Measurements from ENCODE around the gene ARFGEF3. TPM values are rescaled to one million over a fixed set of nuclear protein-coding genes. Genes with fewer than 3 reads are reported as not detected.
A peak's percentile ranks its signal among the peaks of the same experiment; 100 is the strongest.

ARFGEF3 gene
- total RNA-seq, 1 donor from 2014 or later, result 28.6 TPM

DNA sequence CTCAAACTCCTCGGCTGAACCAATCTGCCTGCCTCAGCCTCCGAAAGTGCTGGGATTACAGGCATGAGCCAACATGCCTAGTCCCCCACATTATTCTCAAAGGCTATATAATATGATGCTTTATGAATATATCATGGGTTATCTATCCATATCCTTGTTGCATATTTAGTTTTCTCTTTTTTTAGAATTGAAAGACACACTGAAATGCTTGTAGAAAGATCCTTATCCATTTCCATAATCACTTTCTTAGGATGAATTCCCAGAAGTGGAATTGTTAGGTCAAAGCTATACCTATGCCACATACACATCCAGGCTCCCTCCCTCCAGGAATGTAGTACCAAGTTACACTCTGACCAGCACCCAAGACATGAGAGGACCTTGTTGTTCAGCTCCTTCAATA lies 2.5 kb upstream of the ARFGEF3 start:
- H3K36me3 Mint-ChIP-seq (ENCODE audit: insufficient read depth), result no peaks in the 10 kb centered on the region
- H3K27ac Mint-ChIP-seq, result no peak overlapping the region
- no peak overlapping the region for H3K4me3 Mint-ChIP-seq (ENCODE audit: low read depth)
- no peaks in the 10 kb centered on the region for H3K9me3 Mint-ChIP-seq (ENCODE audit: low read depth)
- TF ChIP-seq, protein P1, sequence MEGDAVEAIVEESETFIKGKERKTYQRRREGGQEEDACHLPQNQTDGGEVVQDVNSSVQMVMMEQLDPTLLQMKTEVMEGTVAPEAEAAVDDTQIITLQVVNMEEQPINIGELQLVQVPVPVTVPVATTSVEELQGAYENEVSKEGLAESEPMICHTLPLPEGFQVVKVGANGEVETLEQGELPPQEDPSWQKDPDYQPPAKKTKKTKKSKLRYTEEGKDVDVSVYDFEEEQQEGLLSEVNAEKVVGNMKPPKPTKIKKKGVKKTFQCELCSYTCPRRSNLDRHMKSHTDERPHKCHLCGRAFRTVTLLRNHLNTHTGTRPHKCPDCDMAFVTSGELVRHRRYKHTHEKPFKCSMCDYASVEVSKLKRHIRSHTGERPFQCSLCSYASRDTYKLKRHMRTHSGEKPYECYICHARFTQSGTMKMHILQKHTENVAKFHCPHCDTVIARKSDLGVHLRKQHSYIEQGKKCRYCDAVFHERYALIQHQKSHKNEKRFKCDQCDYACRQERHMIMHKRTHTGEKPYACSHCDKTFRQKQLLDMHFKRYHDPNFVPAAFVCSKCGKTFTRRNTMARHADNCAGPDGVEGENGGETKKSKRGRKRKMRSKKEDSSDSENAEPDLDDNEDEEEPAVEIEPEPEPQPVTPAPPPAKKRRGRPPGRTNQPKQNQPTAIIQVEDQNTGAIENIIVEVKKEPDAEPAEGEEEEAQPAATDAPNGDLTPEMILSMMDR (IDR thresholded peaks at IDR 0.05; ENCODE audit: unreplicated experiment), result no peak
- peaks cover 19% of the 10 kb centered on the region for H3K4me1 Mint-ChIP-seq (ENCODE audit: low read depth)
- no peak for DNase-seq (ENCODE audit: low spot score, unreplicated experiment)
- H3K27me3 Mint-ChIP-seq, result peaks cover 7% of the 10 kb centered on the region

DNA sequence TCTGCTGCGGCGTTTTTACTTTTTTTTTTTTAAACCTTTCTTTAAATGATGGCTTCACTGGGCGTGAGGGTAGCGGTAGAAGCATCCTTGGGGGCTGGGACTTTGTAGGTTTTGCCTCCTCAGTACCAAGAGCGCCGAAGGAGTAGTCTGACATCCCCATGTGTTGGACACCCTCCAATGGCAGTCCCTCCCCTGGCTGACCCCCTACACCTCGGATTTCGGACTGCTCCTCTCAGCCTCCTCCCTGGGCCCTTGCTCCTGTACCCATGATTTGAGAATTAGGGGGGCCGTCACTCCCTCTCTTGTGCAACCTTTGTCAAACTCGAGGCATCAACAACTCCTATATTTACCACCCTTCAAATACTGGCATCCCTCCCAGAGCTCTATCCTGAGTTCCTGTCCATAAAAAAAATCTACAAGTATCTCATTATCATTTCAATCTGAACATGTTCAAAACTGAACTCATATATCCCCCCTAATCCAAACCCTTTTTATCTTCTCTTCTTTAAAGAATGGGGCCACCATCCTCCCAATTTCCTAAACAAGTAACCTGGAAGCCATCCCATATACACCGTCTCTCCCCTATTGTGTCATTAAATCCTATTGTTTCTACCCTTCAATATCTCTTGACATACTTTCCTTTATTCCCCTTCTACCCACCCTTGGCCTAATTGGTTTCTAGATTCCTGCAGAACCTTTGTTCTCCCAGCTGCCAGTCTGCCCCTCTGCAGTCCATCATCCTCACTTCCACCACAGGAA lies 1.2 kb upstream of the ARFGEF3 start:
- Mint-ChIP-seq H3K27me3 (peaks cover 7% of the 10 kb centered on the region), H3K36me3 (ENCODE audit: insufficient read depth) (no peaks in the 10 kb centered on the region), H3K27ac (peak overlapping the region; percentile 85), H3K4me3 (ENCODE audit: low read depth) (peak overlapping the region; percentile 79), H3K9me3 (ENCODE audit: low read depth) (no peaks in the 10 kb centered on the region), H3K4me1 (ENCODE audit: low read depth) (peaks cover 19% of the 10 kb centered on the region)
- TF ChIP-seq, protein P1 (IDR thresholded peaks at IDR 0.05; ENCODE audit: unreplicated experiment), result no peak
- no peak for DNase-seq (ENCODE audit: low spot score, unreplicated experiment)

DNA sequence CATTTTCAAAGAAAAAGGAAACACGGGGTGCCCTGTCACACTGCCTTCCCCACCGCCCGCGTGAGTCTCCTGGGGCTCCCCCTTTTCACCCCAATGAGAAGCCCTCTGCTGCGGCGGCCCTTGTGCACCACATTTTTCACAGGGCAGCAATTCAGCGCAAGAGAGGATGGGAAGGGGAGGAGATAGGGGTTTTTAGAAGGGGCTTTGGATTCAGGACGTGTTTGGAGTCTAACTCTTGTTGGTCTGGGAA lies 726 bp upstream of the ARFGEF3 start:
- Mint-ChIP-seq H3K27ac (peak overlapping the region; percentile 85), H3K27me3 (peaks cover 7% of the 10 kb centered on the region), H3K36me3 (ENCODE audit: insufficient read depth) (no peaks in the 10 kb centered on the region), H3K9me3 (ENCODE audit: low read depth) (no peaks in the 10 kb centered on the region), H3K4me1 (ENCODE audit: low read depth) (peaks cover 19% of the 10 kb centered on the region), H3K4me3 (ENCODE audit: low read depth) (peak overlapping the region; percentile 79)
- no peak for DNase-seq (ENCODE audit: low spot score, unreplicated experiment)
- TF ChIP-seq, protein P1 (IDR thresholded peaks at IDR 0.05; ENCODE audit: unreplicated experiment), result no peak

DNA sequence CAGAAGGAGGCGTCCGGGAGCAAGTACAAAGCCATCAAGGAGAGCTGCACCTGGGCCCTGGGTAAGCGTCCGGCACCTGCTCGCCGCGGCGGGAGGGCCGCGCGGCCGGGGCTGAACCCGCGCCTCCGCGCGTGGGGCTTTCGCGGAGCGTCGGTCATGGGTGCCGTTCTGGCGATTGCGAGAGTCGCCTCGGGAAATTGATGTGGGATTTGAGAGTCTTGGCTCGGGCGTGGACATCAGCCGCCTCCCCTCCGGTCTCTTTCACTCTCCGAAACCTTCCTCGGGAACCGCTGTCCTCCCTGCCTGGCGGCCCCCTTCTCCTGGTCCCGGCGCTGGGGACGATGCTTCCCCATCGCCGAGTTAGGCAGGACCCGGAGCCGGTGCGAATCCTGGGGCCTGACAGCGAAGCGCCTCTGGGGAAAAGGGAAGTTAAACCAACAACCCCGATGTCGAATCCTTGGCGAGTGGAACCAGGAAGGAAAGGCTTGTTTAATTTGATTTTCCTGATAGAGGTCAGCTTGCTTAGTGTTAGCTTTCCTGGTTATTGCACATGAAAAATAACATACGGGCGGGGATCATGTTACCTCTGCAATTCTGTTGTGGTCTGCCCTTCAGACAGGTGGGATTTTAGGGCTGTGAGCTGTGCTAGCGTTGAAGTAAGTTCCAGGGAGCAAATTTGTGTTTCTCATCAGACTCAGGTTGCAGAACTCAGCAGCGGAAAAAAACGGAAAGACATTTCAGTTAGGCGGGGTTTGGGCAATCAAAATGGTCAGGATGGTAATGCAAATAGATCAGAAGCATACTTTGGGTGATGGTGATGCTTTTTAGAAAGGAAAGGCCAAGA lies 594 bp downstream of the ARFGEF3 start:
- Mint-ChIP-seq H3K36me3 (ENCODE audit: insufficient read depth) (no peaks in the 10 kb centered on the region), H3K4me1 (ENCODE audit: low read depth) (peaks cover 19% of the 10 kb centered on the region), H3K27ac (peak overlapping the region; percentile 91), H3K4me3 (ENCODE audit: low read depth) (peak overlapping the region; percentile 84), H3K27me3 (peaks cover 7% of the 10 kb centered on the region), H3K9me3 (ENCODE audit: low read depth) (no peaks in the 10 kb centered on the region)
- TF ChIP-seq, protein P1 (IDR thresholded peaks at IDR 0.05; ENCODE audit: unreplicated experiment), result no peak
- peak; percentile 15 for DNase-seq (ENCODE audit: low spot score, unreplicated experiment)

DNA sequence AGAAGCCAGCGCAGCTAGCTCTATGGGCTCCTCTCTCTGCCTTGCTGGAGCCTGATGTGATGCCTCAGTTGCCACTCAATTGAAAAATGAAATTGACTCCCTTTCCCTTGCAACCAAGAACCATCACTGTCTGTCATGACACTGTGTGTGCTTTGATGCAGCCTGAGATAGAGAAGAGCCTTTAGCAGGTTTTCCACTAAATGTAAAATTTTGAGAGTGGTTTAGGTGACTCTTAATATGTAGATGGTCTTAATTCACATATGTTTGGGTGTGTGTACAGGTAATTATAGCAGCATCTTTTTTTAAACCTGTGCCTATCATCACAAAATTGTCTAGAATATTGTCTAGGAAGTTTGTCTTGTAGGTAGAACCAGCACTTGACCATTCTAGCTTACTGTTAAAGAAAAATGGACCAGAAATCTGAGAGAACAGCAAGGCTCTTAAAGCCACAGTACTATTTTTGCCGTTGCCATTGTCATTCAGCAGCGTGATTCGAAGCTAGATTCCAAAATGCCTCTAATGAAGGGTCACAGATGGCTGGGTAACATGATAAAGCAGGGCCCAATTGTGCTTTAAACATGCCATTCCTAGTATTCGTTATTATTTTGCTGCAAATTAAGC lies 1.3 kb downstream of the ARFGEF3 start:
- DNase-seq (ENCODE audit: low spot score, unreplicated experiment), result no peak
- Mint-ChIP-seq H3K4me1 (ENCODE audit: low read depth) (peaks cover 20% of the 10 kb centered on the region), H3K4me3 (ENCODE audit: low read depth) (peak overlapping the region; percentile 84), H3K27me3 (peaks cover 7% of the 10 kb centered on the region), H3K9me3 (ENCODE audit: low read depth) (no peaks in the 10 kb centered on the region), H3K27ac (peak overlapping the region; percentile 91), H3K36me3 (ENCODE audit: insufficient read depth) (no peaks in the 10 kb centered on the region)
- TF ChIP-seq, protein P1 (IDR thresholded peaks at IDR 0.05; ENCODE audit: unreplicated experiment), result no peak

Data from progenitor cell of endocrine pancreas (in vitro differentiated cells).